Activated CD4-positive, alpha-beta T cell treated with anti-CD3 and anti-CD28 coated beads, Interleukin-2, amount 50 U/mL, for 16 hours (primary cell): ENCODE results near the gene ZNF593OS.

Experiments
- DNase-seq: peaks from one replicate; pipeline ENCODE4 v3.0.0-alpha.2; 2020

The ZNF593OS gene

DNA sequence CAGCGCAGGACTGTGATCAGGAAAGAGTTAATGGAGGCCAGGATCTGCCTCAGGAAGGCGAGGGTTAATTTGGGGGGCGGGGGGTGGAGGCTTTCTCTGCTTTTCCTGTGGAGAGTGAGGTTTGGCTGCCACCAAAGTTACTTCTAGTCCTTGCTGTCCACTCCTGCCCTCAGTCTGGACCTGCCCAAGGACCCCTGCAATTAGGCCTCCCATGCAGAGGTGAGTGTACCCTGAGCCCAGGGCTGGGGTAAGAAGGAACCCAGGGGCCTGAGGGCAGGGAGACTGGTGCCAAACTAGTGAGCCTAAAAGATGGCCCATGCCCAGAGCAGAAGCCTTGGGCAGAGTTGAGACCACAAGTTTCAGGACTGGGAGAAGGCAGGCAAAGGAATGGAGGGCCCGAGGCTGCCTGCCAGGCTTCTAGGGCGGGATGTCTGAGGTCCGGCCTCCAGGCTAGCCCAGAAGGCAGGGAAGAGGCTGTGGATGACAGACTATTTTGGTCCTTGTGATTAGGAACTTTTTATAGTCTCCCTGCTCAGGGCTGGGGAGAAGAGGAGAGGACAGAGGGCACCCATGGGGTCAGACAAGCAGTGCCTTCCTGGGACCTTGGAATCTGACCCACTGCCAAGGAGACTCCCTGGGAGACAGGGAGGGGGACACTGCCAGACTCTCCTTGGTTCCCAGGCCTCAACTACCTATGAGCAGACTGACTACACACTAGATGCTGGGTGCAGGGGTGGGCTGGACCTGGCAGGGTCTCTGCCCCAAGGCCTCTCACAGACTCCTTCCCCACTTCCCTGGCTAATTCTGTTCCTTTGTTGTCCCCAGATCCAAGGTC lies 12.5 kb downstream of the ZNF593OS start, which contains the start of gene FAM110D:
TSS of gene FAM110D (plus strand) at position 172 of the 835 bp plus-strand sequence. CDS start 2,213 bp downstream, outside the sequence.
- no peak for DNase-seq

DNA sequence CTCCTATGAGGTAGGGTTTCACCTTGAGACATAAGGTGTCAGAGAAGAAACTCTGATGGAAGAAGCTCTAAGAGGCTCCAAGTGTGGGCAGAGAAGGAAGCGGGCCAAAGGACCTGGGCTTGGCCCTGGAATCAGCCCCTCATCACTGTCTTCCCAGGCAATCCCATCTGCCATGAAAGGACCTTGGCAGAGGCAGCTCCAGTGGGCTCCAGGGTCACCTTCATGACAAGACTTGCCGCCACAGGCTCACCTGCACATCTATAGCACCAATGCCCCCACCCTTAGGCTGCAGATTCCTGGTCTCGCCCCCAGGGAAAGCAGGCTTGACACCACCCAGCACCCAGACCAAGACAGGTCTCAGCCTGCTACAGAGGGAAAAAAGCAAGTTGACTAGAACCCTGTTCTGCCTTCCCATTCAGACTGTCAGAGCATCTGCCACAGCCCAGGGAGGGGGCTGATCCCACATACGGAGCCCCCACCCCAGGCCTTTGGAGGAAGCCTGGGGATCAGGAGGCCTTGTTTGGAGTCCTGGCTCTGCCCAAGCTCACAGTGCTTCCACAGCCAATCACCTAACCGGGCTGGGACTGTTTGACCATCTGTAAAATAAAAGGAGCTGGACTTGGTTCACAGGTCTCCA lies 13.2 kb downstream of the ZNF593OS start:
- DNase-seq: no peak

DNA sequence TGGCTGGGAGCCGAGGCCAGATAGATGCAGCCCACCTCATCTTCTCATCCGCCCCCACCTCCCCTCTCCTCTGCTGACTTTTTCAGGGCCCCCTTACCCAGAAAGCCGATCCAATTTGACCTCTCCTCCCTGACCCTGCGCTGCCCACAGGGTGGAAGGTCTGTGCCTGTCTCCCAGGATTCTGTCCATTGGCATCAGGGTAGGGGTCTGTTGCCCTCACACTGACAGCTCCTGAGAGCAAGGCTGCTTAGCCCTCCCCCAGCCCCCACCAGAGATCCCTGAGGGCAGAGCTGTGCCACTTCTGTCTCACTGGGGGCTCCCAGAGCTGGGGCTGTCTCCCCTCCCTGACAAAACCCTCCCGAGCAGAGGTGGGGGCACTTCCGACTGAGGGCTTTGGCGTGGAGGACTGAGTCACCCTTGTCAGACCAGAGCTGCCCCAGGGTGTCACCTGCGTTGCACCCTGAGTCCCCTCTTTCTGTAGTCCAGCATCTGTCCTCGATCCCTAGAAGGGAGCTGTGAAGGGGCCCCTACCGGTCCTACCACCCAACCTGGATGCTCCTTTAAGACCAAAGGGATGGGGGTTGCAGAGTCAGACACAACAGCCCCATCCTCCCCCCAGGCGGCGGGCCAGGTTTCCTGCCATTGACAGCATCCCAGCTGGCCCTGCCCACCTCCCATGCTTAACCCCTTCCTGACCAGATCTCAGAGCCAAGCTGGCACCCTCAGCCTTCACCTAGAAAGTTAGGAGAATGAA lies 15.2 kb downstream of the ZNF593OS start:
- no peak for DNase-seq

DNA sequence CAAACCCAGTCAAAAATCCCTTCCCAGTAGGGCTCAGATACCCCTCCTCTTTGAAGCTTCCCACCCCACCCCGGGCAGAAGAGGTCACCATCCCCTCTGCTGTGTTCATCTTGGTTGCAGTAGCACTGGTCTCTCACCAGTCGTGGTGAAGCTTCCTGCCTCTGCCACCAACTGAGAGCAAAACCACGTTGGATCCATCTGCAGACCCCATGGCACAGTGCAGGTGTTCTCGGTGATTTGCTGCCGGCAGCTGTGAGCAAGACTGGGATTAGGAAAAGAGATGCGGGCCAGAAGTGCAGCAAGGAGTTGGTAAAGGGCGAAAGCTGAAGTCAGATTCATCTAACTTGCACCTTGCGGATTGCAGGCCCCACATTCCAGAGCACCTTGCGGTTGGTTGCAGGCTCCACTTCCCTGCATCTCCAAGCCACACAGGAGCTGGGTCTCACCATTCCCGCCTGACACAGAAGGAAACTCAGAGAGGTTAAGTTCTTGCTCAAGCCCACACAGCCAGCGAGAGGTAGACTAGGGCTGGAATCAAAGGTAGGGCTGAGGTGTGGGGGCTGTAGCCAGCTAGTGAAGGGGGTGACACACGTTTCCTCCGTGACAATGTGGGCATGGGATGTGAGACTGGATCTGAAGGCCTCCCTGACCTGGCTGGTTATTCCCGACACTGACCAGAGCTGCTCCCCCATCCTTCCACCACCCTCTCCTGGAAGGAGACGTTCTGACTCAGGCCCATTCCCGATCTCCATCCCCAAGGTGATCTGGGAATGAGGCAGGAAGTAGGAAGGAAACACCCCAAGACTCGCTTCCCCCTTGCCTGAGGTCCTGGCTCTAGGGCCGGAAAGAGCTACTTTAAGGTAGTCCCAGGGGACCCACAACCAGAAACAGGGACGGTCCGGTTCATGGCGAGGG lies 16.0 kb downstream of the ZNF593OS start:
- DNase-seq: no peak

DNA sequence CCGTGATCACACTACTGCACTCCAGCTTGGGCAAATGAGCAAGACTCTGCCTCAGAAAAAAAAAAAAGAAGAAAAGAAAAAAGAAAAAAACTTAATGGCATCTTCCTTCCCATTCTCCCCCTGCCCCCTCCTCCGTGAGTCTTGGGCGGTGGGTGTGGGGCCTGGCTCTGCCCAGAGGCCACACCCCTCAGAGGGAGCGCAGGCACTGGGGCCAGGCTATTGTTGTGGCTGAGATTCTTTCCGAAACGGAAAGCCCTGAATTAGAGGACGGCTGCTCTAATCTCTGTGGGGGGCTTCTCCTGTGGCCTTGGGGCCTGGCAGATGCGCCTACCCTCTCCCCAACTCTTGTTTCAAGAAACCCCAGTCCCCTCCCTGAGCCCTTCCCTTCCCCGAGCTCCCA lies 16.9 kb downstream of the ZNF593OS start:
- no peak for DNase-seq

DNA sequence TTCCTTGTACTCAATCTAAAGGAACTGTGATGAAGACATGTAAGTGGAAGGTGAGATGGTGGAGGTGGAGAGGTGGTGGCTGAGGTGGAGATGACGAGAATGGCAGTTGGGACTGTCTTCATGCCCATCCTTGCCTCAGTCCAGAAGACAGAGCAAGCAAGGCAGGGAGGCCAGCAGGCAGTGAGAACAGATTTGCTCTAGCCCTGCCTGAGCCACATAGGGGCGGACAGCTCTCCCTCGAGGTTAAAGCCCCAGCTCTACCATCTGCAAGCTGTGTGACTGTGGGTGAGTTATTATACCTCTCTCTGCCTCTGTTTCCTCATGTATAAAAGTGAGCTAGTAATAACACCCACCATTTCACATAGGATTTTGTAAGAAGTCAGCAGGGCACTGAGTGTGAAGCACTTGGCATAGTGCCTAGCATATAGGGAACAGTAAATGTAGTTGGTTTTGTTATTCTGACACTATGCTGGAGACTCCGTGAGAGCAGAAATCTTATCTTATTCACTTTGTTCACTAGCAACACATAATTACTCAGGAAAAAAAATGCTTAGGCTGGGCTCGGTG lies 17.6 kb downstream of the ZNF593OS start:
- no peak for DNase-seq

DNA sequence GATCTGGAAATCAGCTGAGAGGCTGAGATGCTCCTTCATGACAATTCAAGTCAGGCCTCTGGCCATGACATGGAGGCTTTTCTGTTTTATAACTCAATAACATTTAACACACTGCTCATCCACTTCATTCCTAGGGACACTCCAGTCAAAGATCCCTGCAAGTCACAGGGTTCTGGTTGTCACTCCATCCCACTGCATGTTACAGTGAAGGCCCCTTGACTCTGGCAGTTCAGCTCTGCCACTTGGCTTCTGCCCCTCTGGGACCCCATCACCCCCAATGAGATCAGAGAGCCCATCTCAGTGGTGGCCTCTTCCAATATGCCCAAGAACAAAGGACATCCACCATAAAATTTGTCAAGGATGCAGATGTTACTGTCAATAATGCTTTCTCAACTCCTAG lies 22.7 kb downstream of the ZNF593OS start:
- DNase-seq: no peak

DNA sequence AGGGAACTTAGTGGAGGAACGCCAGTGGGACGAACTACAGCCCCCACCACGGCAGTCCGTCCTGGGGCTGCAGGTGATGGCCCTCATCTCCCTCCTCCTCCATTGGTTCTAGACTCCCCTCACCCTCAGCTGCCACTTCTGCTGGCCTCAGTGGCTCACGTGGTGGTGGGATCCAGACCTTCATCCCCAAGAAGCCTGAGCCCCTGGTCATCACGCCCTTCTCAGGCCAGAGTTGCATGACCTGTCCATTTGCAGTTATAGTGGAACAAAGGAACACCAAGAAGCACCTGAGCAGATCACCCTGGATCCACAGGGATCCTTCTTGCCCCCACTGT lies 25.7 kb downstream of the ZNF593OS start:
- DNase-seq: no peak

DNA sequence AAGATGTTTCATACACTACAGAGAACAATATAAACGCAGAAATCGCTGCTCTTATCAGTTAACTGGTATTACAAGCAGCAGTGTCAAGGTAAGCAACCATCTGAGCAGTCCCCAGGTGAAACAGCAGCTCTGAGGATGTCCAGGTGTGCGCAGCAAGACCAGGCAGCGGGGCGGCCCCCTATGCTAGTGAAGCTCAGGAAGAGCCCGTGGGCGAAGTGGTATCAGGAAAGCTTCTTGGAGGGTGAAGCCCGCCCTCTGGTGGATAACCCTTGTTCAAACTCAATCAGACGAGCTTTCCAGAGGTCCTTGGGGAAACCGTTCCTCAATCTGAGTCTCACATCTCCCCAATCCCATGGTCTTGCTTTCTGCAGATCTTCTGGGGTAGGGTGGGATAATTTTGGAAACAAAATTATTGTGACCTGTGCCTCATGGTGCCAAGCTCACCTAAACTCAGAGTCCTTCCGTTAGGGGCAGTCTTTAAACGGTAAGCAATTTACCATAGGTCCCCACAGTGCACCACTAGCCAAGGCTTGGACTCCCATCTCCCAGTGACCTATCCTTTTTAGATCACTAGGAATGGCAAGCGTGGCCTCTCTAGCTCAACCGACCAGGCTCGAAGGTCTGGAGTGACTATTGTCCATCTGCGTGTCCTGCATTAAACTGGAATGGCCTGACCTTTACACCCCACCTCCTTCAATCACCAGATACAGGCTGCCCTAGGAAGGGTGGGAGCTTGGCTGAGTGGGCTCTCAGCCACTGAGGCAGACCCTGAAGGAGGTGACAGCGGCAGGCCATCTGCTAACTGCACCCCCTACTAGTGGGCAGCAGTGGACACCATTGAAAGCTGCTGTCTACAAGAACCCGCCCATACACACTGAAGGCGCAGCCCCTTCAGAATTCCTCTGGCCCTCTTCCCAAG lies 26.3 kb downstream of the ZNF593OS start:
- DNase-seq: peak; percentile 78

DNA sequence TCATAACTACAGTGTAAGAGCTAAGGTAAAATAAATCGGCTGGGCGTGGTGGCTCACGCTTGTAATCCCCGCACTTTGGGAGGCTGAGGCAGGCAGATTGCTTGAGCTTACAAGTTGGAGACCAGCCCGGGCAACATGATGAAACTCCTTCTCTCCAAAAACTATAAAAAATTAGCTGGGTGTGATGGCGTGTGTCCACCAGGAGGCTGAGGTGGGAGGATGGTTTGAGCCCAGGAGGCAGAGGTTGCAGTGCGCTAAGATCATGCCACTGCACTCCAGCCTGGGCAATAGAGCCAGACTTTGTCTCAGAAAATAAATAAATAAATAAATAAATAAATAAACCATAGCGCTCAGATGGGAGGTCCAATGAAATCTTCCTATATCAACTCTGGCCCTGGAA lies 29.5 kb downstream of the ZNF593OS start:
- DNase-seq: no peak

DNA sequence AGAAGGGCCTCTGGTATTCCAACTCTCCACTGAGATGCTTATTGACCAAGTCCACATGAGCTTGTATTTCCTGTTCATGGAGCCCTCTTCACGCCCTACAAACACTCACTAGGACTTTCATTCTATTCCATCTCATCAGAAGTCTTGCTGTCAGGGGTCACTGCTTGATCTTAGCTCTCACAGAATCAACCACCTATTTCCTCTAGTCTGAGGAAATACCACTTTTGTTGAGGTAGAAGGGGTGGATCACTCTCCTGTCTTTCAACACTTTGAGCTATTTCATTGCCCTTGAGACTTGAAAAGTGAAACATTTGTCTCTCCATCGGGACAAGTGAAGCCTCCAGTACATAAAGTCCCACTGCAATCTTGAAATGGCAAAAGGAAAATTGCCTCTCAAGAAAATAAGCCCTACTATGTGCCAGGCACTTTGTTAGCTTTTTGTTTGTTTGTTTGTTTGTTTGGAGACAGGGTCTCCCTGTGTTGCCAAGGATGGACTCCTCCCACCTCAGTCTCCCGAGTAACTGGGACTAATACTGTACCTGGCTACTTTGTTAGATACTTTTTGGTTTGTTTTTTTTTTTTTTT lies 32.6 kb downstream of the ZNF593OS start:
- DNase-seq: no peak

DNA sequence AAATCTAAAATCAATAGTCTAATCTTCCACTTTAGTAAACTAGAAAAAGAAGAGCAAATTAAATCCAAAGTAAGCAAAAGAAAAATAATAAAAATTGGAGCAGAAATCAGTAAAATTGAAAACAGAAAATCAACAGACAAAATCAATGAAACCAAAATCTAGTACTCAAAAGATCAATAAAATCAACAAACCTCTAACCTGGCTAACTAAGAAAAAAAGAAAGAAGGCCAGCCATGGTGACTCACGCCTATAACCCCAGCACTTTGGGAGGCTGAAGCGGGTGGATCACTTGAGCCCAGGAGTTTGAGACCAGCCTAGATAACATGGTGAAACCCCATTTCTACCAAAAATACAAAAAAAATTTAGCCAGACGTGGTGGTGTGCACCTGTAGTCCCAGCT lies 37.2 kb downstream of the ZNF593OS start:
- DNase-seq: no peak

DNA sequence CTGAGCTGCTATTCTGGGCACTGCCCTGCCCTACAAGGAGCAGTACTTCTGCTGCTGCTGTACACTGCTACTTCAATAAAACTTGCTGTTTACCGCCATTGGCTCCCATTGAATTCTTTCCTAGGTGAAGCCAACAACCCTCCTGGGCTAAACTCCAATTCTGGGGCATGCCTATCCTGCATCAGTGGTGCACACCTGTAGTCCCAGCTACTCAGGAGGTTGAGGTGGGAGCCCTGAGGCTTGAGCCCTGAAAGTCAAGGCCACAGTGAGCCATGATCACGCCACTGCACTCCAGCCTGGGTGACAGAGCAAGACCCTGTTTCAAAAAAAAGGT lies 38.8 kb downstream of the ZNF593OS start:
- DNase-seq: no peak

DNA sequence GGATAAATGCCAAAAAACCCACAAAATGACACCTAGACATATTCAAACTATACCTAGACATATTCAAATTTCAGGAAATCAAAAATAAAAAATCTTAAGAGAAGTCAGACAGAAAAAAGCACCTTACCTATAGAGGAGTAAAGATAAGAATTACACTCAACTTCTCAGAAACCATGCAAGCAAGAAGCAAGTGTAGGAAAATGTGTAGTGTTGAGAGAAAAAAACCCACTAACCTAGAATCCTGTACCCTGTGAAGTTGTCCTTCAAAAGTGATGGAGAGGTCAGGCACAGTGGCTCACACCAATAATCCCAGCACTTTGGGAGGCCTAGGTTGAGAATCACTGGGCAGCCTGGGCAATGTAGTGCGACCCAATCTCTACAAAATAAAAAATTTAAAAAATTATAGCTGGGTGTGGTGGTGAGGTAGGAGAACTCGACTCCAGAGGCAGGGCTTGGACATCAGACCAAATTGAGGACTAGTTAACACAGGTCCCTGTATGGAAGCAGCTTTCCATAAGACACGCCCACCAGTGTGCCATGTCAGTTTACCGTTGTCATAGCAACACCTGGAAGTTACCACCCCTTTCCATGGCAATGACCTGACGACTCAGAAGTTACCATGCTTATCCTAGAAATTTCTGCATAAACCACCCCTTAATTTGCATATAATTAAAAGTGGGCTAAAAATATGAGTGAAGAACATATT lies 39.4 kb downstream of the ZNF593OS start:
- DNase-seq: no peak

DNA sequence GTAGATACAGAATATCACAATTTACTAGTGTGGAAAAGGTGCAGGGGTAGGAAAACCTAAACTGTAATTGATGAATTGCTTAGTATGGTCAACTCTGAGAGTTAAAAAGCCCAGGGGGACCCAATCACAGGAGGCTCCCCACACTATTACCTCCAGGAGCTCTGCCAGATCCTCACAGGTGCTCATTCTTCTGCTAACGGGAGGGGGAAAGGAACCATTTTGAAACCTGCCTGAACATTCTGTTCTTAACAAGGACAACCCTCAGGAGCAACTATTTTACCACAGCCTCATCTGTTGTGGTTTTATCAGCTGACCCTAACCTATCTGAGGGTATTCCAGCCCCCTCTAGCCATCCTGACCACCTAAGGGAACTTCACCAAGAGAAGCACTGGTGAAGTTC lies 40.9 kb downstream of the ZNF593OS start:
- no peak for DNase-seq

DNA sequence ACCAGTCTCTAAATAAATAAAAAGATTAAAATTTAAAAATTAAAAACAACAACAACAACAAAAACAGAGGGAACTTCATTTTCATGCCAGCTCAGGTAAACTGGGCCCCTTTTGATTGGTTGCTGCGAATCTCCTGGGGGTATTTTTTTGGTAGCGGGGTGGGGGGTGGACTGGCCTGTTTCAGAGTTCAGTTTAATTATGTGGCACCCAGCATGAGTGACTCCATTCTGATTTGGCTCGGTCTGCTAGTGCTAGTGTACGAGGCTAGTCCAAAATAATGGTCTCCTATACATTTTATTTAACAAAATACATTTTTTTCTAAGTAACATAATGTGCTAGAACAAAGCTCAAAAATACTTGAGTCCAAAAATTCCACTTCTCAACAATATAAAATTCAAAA lies 41.9 kb downstream of the ZNF593OS start:
- no peak for DNase-seq

DNA sequence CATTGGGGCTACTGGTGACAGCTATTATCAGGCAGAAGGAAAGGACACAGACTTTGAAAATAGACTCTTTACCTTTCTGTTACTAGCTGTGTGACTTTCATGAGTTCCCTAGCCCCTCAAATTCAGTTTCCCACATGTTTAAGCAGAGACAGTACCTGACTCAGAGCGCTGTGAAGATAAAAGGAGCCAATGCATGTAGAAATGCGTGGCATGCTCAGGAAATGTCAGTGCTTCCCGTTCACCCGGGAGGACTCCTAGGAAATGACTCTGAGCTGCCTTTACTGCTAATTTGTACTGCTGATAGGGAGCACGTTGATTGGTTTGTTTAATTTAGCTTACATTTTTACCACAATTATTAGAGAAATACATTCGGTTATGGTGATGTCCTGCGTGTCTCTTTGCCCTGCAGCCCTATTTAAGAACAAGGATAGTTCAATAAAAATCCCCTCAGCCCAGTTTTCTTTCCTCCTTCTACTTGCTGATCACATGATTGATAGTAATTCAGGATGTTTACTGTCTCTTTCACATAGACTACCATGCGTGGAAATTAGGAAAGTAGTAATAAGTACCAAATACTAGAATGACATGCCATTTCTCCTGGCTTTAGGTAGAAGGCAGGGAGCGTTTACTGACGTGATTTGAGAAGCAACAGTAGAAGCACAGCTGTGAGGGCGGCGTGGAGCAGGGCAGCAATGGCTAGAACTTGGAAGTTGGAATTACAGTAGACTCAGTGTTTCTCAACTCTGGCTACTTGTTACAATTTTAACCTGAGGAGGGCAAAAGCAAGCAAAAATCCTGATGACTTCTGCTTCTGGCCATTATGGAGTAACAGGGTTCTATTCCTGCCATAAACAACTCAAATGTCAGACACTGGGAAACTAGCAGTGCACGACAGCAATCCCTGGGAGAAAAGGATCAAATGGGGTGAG lies 44.1 kb downstream of the ZNF593OS start:
- no peak for DNase-seq

DNA sequence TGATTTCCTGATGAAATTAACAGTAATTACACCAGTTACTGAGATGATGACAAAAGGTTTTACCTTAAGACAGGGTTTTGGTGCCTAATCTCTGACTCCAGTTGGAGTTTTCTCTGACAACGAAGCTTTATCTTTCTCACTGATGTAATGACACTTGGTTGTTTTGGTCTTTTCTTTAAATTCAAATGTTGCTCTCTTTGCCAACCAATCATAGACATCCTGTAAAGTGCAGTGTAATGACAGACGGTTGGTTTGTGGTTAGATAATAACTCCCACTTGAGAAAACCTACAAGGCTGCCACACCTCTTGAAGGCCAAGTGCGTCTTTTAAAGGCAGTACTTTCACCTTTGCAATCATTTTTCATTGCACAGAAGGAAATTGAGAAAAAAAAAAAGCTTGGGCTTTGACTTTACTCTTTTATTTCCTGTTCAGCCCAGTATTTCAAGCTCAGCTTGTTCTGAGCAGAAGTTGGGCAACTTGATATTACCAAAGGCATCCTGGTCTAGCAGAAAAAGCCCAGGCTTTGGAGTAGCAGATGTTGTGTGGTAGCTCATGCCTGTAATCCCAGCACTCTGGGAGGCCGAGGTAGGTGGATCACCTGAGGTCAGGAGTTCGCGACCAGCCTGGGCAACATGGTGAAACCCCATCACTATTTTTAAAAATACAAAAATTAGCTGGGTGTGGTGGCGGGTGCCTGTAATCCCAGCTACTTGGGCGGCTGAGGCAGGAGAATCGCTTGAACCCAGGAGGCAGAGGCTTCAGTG lies 45.1 kb downstream of the ZNF593OS start:
- peak; percentile 90 for DNase-seq
